Measurements from ENCODE around the gene IL23A.

Gene IL23A

DNA sequence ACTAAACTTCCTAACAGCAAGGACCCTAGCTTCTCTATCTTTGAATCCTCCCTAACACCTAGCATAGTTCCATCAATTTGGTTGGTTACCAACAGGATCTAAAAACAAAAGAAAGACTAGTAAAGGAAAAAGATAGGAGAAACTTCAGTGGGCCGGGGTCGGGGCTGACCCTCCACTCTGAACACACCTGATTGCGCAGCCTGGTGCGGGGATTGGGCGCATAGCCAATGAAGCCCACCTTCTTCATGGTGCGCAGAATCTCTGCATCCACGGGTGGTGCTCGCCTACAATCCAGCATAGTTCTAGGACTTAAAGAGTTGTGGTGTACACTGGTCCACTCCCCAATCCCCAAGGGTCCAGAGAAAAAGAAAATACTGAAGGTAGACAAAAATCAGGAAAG, 12.6 kb upstream of the IL23A start:
- DNase-seq (ENCODE audit: low read depth), result no peak
- H3K4me3 ChIP-seq (ENCODE audit: low read depth, low read length), result no peak overlapping the region
- TF ChIP-seq, protein P1, sequence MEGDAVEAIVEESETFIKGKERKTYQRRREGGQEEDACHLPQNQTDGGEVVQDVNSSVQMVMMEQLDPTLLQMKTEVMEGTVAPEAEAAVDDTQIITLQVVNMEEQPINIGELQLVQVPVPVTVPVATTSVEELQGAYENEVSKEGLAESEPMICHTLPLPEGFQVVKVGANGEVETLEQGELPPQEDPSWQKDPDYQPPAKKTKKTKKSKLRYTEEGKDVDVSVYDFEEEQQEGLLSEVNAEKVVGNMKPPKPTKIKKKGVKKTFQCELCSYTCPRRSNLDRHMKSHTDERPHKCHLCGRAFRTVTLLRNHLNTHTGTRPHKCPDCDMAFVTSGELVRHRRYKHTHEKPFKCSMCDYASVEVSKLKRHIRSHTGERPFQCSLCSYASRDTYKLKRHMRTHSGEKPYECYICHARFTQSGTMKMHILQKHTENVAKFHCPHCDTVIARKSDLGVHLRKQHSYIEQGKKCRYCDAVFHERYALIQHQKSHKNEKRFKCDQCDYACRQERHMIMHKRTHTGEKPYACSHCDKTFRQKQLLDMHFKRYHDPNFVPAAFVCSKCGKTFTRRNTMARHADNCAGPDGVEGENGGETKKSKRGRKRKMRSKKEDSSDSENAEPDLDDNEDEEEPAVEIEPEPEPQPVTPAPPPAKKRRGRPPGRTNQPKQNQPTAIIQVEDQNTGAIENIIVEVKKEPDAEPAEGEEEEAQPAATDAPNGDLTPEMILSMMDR (IDR thresholded peaks at IDR 0.05; ENCODE audit: insufficient read depth, low read depth, low read length, missing control alignments), result no peak

DNA sequence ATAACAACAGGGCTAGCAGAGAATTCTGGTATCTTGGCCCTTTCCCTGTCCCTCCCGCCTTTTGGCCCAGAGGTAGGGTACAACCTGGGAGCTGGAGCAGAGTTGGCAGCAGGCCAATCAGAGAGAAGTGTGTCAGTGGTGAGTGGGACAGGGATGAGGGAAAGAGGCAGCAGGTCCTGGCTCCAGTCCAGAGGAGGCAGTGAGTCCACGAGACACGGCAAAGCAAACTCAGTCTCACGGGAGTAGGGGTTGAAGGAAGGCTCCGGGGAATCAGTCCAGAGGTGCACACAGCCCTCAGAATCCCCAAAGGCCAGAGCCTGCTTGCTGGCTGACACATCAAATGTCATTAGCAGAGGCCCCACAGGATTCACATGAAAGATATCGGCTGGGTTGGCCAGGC, 12.2 kb upstream of the IL23A start:
- TF ChIP-seq, protein P1 (IDR thresholded peaks at IDR 0.05; ENCODE audit: insufficient read depth, low read depth, low read length, missing control alignments), result no peak
- no peak overlapping the region for H3K4me3 ChIP-seq (ENCODE audit: low read depth, low read length)
- DNase-seq (ENCODE audit: low read depth), result no peak

DNA sequence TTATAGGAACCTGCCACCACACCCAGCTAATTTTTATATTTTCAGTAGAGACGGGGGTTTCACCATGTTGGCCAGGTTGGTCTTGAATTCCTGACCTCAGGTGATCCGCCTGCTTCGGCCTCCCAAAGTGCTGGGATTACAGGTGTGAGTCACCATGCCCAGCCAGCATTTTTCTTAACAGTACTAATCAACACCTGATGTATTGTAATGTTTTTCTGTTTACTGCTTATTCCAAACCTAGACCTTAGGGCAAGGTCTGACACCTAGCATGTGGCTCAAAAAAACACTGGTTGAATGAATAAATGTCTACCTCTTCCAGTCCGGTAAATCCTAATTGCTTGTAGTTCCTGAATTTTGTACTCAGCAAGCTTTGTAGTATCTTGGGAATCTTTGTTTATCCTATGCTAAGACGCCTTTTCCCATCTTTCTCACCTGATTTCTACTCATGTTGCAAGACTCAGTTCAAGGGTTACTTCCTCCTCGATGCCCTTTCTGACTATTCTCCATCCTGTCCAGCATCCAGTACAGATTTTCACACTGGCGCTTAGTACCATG, 7.7 kb upstream of the IL23A start:
- TF ChIP-seq, protein P1 (IDR thresholded peaks at IDR 0.05; ENCODE audit: insufficient read depth, low read depth, low read length, missing control alignments), result no peak

DNA sequence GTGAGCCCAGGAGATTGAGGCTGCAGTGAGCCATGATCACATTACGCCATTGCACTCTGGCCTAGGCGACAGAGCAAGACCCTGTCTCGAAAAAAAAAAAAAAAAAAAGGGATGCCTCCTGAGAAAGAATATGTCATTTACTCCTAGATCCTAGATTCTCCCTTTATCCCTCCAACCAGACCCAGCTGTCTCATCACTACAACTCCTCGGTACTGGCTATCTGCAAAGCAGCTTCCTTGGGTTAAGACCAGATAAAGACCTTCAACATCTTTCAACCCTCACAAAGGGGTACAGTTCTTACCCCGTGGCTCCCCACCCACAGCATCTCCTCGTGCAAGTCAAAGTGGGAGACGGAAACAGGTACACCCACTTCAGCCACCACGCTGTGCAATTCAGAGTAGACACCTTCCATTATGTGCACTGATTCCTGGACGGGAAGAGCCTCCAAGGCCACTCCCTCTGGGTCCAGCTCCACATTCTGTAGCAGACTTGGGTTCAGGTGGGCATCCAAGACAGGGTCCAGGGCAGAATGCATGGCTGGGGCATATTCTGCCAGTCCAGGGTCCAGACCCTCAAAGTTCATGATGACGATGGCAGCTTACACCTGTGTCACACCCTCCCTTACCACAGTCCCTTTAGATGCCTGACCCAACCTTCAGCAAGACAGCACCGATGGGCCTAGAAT, 6.0 kb upstream of the IL23A start:
- peak overlapping the region; percentile 66 for H3K4me3 ChIP-seq (ENCODE audit: low read depth, low read length)
- DNase-seq (ENCODE audit: low read depth), result no peak
- TF ChIP-seq, protein P1 (IDR thresholded peaks at IDR 0.05; ENCODE audit: insufficient read depth, low read depth, low read length, missing control alignments), result no peak

More for the DNA sequence above, 7.7 kb upstream of the IL23A start:
- H3K4me3 ChIP-seq (ENCODE audit: low read depth, low read length), result no peak overlapping the region
- DNase-seq (ENCODE audit: low read depth), result no peak

DNA sequence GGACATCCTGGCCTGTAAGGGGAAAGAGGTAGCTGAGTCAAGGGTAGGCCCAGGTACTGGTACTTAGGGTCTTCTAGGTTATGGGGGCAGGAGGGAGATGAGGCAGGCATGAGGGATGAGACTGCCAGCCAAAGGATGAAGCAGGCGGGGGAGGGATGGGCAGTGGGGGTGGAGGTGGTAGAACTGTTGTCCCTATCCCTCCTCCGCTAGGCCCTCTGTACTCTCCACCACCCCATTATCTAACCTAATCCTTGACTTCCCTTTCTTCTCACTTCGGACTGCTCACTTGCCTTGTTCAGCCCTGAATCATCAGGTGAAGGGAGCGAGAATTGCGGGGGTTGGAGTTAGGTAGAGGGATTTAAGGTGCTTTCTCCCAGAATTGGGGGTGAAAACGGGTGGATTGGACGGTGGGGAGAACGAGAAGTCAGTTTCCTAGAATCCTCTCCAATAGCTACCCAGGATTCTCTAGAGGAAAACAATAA, 5.4 kb upstream of the IL23A start:
- TF ChIP-seq, protein P1 (IDR thresholded peaks at IDR 0.05; ENCODE audit: insufficient read depth, low read depth, low read length, missing control alignments), result no peak
- no peak for DNase-seq (ENCODE audit: low read depth)
- peak overlapping the region; percentile 66 for H3K4me3 ChIP-seq (ENCODE audit: low read depth, low read length)

DNA sequence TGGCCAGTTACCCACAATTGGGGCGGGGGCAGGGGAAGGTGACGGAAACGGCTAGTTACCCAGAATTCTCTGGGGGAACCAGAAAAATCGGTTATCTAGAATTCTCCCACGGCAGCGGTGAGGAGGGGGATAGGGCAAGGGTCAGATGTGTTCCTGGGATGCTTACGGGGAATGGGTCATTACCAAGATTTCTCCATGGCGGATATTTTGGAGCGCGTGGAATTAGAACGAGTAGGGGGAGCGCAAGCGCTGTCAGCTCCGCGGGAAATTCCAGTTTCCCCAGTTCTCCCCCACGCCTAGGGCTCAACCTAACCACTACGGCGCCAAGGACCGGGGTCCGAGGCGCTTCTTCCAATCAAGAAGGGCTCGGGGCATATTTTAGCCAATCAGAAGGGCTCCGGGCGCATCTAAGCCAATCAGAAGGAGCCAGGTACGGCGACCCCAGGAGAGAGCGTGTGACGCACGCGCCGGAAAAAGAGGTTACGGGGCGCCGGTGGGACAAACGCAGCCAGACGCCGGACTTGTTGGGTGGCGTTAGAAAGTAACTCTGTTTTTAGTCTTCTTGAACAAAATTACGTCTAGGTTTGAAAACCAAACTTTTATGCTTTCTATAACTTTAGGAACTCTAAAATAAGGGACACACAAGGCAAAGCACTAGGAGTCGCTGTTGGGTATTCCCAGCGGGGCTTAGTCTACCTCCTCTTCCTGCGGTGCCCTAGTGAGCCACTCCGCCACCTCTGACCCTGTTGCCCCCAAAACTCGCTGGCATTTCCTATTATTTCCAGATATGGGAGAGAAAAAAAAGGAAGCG, 4.8 kb upstream of the IL23A start, which contains the start of gene PAN2:
PAN2 (minus strand) TSS at position 322 of the 811 bp plus-strand sequence. CDS start 906 bp downstream, outside the sequence.
- DNase-seq (ENCODE audit: low read depth), result peak; percentile 99
- TF ChIP-seq, protein P1 (IDR thresholded peaks at IDR 0.05; ENCODE audit: insufficient read depth, low read depth, low read length, missing control alignments), result peak; percentile 52
- H3K4me3 ChIP-seq (ENCODE audit: low read depth, low read length), result peak within 1 kb of the TSS; percentile 66

All from GM12865 (cell line).